PFSK-1 (cell line): Measurements from ENCODE around the gene APEH.

ENCODE experiments used
- FOXP2 ChIP-seq: optimal IDR thresholded peaks from 2 replicates; pipeline ENCODE3; 2011; ENCODE audit warnings: borderline replicate concordance, control low read depth, inconsistent platforms; ENCODE audit not compliant: insufficient read depth; ENCODE audit errors: extremely low read length, extremely low read depth
- POLR2AphosphoS5 ChIP-seq: IDR thresholded peaks from 2 replicates; pipeline ENCODE4 v1.6.1; 2012; ENCODE audit warnings: low read depth, mild to moderate bottlenecking, control low read depth, low read length, moderate library complexity
- SIN3A ChIP-seq: IDR thresholded peaks from 2 replicates; pipeline ENCODE4 v1.6.1; 2012; ENCODE audit warnings: mild to moderate bottlenecking, low read length, moderate library complexity, borderline replicate concordance; ENCODE audit not compliant: insufficient read depth
- TAF1 ChIP-seq: IDR thresholded peaks from 2 replicates; pipeline ENCODE4 v1.6.1; 2012; ENCODE audit warnings: low read length, control low read depth, borderline replicate concordance; ENCODE audit not compliant: insufficient read depth
- TF ChIP-seq, protein P1 (sequence below), 2 experiments: IDR thresholded peaks; 2 replicates each; pipeline versions ENCODE4 v1.6.1 to v1.8.0; 2011 to 2012; ENCODE audit warnings: low read depth in 2 of 2, low read length in 2 of 2, control low read depth in 1 of 2, inconsistent platforms in 1 of 2, mild to moderate bottlenecking in 1 of 2, moderate library complexity in 1 of 2; ENCODE audit not compliant: insufficient read depth in 1 of 2

APEH gene

DNA sequence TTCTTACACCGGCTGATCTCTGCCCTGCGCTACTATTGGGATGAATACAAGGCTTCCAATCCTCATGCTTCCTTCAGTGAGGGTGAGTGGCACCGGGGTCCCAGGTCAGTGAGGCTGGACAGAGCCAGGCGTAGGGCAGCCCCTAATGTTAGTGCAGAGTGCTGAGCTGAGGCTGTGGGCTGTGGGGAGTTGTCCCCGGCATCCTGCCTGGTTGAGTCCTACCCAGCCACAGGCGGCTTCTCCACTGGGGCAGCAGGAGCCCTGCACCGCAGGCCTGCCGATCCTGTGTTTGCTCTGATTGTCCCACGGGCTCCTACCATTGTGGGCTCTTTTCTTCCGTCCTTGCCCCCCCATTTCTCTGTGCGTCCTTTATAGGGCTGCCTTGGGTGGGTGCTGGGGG, 28.5 kb downstream of the APEH start:
- no peak for TF ChIP-seq SIN3A
- no peak for TF ChIP-seq POLR2AphosphoS5
- TF ChIP-seq, protein P1, sequence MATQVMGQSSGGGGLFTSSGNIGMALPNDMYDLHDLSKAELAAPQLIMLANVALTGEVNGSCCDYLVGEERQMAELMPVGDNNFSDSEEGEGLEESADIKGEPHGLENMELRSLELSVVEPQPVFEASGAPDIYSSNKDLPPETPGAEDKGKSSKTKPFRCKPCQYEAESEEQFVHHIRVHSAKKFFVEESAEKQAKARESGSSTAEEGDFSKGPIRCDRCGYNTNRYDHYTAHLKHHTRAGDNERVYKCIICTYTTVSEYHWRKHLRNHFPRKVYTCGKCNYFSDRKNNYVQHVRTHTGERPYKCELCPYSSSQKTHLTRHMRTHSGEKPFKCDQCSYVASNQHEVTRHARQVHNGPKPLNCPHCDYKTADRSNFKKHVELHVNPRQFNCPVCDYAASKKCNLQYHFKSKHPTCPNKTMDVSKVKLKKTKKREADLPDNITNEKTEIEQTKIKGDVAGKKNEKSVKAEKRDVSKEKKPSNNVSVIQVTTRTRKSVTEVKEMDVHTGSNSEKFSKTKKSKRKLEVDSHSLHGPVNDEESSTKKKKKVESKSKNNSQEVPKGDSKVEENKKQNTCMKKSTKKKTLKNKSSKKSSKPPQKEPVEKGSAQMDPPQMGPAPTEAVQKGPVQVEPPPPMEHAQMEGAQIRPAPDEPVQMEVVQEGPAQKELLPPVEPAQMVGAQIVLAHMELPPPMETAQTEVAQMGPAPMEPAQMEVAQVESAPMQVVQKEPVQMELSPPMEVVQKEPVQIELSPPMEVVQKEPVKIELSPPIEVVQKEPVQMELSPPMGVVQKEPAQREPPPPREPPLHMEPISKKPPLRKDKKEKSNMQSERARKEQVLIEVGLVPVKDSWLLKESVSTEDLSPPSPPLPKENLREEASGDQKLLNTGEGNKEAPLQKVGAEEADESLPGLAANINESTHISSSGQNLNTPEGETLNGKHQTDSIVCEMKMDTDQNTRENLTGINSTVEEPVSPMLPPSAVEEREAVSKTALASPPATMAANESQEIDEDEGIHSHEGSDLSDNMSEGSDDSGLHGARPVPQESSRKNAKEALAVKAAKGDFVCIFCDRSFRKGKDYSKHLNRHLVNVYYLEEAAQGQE (IDR thresholded peaks at IDR 0.05; ENCODE audit: insufficient read depth in 1 of 2, low read depth in 2 of 2, low read length in 2 of 2): no peak
- TF ChIP-seq FOXP2: no peak

DNA sequence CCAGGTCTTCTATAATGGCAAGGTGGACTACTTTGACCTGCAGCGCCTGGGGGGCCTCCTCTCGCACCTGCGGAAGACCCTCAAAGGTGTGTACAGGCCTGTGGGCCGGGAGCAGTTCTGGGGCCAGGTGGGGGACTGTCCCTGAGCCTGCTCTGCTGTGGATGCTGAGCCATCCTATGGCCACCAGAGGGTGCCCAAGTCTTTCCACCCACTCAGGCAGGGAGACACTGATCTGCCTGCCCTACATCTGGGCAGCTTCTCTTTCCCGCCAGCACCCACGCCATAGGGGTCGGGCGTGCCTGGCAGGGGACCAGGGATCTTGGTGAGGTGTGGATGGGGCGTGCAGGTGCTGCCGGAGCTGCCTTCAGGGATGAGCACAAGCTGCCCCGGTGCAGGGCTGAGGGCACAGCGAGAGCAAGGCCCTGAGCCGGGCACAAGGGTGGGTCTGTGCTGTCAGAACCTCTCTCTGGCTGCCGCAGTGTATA, 29.3 kb downstream of the APEH start:
- TF ChIP-seq SIN3A: no peak
- TF ChIP-seq POLR2AphosphoS5: no peak
- TF ChIP-seq, protein P1 (IDR thresholded peaks at IDR 0.05; ENCODE audit: insufficient read depth in 1 of 2, low read depth in 2 of 2, low read length in 2 of 2): no peak
- peak; percentile 37 for TF ChIP-seq FOXP2

DNA sequence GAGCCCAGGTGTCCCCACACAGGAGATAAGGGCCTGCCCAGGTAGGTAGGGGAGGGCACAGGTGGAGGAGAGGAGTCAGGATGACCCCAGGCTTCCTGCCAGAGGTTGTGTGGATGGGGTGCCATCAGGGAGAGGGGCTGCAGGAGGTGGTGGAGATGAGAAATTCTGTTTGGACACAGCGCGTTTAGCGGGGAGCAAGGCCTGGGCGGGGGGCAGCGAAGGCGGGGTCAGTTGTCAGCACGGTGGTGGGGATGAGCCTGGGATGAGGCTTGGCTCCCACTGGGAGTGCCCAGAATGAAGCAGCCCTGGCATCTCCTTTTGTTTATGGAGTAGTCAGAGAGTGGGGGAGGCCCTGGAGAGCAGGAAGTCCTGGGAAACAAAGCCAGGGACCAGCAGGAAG, 29.8 kb downstream of the APEH start:
- TF ChIP-seq SIN3A (no peak), POLR2AphosphoS5 (no peak), FOXP2 (no peak), TAF1 (no peak)
- TF ChIP-seq, protein P1 (IDR thresholded peaks at IDR 0.05; ENCODE audit: insufficient read depth in 1 of 2, low read depth in 2 of 2, low read length in 2 of 2): no peak

DNA sequence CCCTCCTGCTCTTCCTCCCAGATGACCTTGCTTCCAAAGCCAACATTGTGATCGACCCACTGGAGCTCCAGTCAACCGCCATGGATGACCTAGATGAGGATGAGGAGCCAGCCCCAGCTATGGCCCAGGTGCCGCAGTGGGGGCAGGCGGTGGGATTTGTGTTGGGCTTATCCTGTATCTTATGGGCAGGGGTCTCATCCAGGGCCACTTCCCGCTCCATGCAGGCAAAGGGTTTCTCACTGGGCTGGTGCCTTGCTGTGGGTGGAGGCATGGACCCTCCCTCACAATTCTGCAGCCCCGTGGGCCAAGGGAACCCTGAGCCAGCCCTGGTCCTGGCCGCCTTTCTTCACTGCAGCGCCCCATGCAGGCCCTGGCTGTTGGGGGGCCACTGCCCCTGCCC, 30.5 kb downstream of the APEH start:
- TF ChIP-seq FOXP2 (no peak), POLR2AphosphoS5 (no peak), TAF1 (no peak), SIN3A (no peak)
- TF ChIP-seq, protein P1 (IDR thresholded peaks at IDR 0.05; ENCODE audit: insufficient read depth in 1 of 2, low read depth in 2 of 2, low read length in 2 of 2): no peak

DNA sequence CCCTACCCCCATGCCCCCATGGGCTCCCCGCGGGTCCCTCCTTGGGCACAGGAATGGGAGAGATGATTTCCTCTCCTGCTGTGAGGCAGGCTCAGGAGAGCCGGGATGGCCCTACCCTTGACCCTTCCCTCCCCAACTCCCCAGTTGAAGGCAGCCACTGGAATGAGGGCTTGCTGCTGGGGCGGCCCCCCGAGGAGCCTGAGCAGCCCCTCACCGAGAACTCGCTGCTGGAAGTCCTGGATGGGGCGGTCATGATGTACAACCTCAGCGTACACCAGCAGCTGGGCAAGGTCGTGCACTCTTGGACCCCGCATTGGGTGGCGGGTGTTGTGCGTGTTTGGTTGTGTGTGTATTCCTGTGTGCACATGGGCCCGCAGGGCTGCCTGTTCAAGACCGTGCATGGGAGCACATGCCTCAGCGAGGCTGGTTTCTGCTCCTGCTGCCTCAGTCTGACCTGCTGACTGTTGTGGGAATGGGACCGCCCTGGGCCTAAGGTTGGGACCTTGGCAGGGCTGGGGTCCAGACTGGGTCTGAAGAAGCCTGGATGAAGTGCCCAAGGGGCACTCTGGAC, 31.3 kb downstream of the APEH start:
- TF ChIP-seq FOXP2 (no peak), TAF1 (no peak), POLR2AphosphoS5 (no peak), SIN3A (no peak)
- TF ChIP-seq, protein P1 (IDR thresholded peaks at IDR 0.05; ENCODE audit: insufficient read depth in 1 of 2, low read depth in 2 of 2, low read length in 2 of 2): no peak
